Esophagus muscularis mucosa (tissue), 4 donors: ENCODE measurements around the gene MYOCOS.

Experiments used
- EP300 ChIP-seq: sonication (generic); formaldehyde crosslinking; IDR thresholded peaks from one replicate; pipeline ENCODE4 v1.6.1; 2017; ENCODE audit warnings: antibody characterized with exemption
- POLR2A ChIP-seq: fragments of 450-650 bp; IDR thresholded peaks from one replicate; pipeline ENCODE4 v1.6.1; 2017; ENCODE audit warnings: antibody characterized with exemption, moderate library complexity, mild to moderate bottlenecking, low read depth
- POLR2AphosphoS5 ChIP-seq, 2 donors: sonication (generic); formaldehyde crosslinking; IDR thresholded peaks; one replicate each; pipeline ENCODE4 v1.6.1; 2017; ENCODE audit warnings: antibody characterized with exemption in 2 of 2
- TF ChIP-seq, protein P1 (sequence below), 3 experiments: fragments of 200-600 bp in 2 of 3; fragments of 450-650 bp in 1 of 3; sonication (generic) in 2 of 3; IDR thresholded peaks; one replicate each; pipeline ENCODE4 v1.5.1; 2017 to 2019; ENCODE audit warnings: antibody characterized with exemption in 3 of 3, mild to moderate bottlenecking in 2 of 3, moderate library complexity in 1 of 3

DNA sequence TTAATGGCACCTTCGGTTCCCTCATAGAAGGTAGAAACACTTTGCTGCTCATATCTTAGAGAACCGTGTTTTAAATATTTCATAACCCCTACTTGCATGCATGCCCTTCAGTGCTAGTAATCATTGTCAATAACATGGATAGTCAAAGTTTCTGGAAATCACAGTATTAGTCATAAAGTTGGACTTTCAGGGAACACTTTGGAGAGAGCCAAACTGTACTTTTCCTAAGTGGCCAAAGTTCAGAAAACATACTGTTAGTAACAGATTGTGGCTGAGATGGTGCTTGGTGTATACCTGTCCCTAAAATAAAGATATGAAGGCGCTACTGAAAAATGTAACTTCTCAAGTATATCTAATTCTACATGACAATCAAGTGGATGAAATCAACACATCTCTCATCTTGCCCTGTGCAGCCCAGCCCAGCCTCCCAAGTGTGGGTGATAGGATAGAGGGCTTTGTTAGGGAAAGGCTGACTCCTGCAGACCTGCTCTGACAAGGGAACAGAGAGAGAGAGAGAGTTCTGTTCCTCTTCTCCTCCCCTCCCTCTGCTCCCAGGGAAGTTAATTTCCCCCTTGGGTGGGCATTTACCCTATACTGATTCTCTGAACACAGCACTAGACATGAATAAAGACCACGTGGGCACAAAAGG, 16.0 kb downstream of the MYOCOS start:
- TF ChIP-seq POLR2A (no peak), POLR2AphosphoS5 (IDR thresholded peaks at IDR 0.05) (no peak), EP300 (no peak)
- TF ChIP-seq, protein P1, sequence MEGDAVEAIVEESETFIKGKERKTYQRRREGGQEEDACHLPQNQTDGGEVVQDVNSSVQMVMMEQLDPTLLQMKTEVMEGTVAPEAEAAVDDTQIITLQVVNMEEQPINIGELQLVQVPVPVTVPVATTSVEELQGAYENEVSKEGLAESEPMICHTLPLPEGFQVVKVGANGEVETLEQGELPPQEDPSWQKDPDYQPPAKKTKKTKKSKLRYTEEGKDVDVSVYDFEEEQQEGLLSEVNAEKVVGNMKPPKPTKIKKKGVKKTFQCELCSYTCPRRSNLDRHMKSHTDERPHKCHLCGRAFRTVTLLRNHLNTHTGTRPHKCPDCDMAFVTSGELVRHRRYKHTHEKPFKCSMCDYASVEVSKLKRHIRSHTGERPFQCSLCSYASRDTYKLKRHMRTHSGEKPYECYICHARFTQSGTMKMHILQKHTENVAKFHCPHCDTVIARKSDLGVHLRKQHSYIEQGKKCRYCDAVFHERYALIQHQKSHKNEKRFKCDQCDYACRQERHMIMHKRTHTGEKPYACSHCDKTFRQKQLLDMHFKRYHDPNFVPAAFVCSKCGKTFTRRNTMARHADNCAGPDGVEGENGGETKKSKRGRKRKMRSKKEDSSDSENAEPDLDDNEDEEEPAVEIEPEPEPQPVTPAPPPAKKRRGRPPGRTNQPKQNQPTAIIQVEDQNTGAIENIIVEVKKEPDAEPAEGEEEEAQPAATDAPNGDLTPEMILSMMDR (IDR thresholded peaks at IDR 0.05), result no peak
